Measurements from ENCODE around the gene POMGNT2. TPM values are rescaled to one million over a fixed set of nuclear protein-coding genes. Genes with fewer than 3 reads are reported as not detected.

Gene POMGNT2
- 1 to 10 TPM; 4.8 to 9.2 (median 6.0) TPM for total RNA-seq
- long read RNA-seq: 0 reads

GRCh38 chr3:43105596-43106292 is at the start of gene POMGNT2:
Gene POMGNT2 (minus strand): TSS chr3:43106079. CDS start chr3:43081431, 24,648 bp downstream.
- ATAC-seq (peak; percentile 96 to 99 (median 98)), DNase-seq (peak; percentile 94 to 96 (median 95))
- Histone ChIP-seq H3K4me1 (peaks cover 0 to 6% (median 0%) of the 10 kb centered on the region in 4 donors), H3K9me3 (no peaks in the 10 kb centered on the region), H3K27me3 (no peaks in the 10 kb centered on the region), H3K27ac (peak within 1 kb of the TSS in 2 of 3 donors; percentile 32 to 36), H3K4me3 (peak within 1 kb of the TSS; percentile 92 to 95 (median 94)), H3K36me3 (no peaks in the 10 kb centered on the region)
- TF ChIP-seq POLR2A (IDR thresholded peaks at IDR 0.05) (peak; percentile 63), CTCF (IDR thresholded peaks at IDR 0.05) (no peak)
- whole genome bisulfite sequencing (ENCODE audit: insufficient coverage, low coverage, low lambda C conversion rate, missing lambda C conversion rate): 0% methylated on average over 8 of the region's 71 CpGs
- intact Hi-C loops (cut with DNase I): no loop called here

GRCh38 chr3:43154980-43155379 is 49.1 kb upstream of the POMGNT2 start:
- Histone ChIP-seq H3K4me3 (no peak overlapping the region), H3K27ac (no peak overlapping the region), H3K4me1 (no peaks in the 10 kb centered on the region), H3K9me3 (no peaks in the 10 kb centered on the region), H3K36me3 (no peaks in the 10 kb centered on the region), H3K27me3 (no peaks in the 10 kb centered on the region)
- intact Hi-C loops (cut with DNase I): no loop called here
- WGBS (ENCODE audit: insufficient coverage, low coverage, low lambda C conversion rate, missing lambda C conversion rate): 58% methylated on average over 5 of the region's 5 CpGs
- ATAC-seq: no peak
- no peak for DNase-seq
- TF ChIP-seq CTCF (IDR thresholded peaks at IDR 0.05) (no peak), POLR2A (IDR thresholded peaks at IDR 0.05) (no peak)

GRCh38 chr3:43153216-43154083 is 47.6 kb upstream of the POMGNT2 start:
- TF ChIP-seq POLR2A (IDR thresholded peaks at IDR 0.05) (no peak), CTCF (IDR thresholded peaks at IDR 0.05) (no peak)
- WGBS (ENCODE audit: insufficient coverage, low coverage, low lambda C conversion rate, missing lambda C conversion rate): 72% methylated on average over 12 of the region's 19 CpGs
- ATAC-seq: no peak
- intact Hi-C loops (cut with DNase I): no loop called here
- H3K27me3 ChIP-seq: no peaks in the 10 kb centered on the region
- H3K4me1 ChIP-seq: peaks cover 0 to under 1% (median 0%) of the 10 kb centered on the region in 4 donors
- no peak overlapping the region for H3K27ac ChIP-seq
- no peaks in the 10 kb centered on the region for H3K36me3 ChIP-seq
- H3K9me3 ChIP-seq: no peaks in the 10 kb centered on the region
- H3K4me3 ChIP-seq: no peak overlapping the region
- no peak for DNase-seq

- TF ChIP-seq CTCF (IDR thresholded peaks at IDR 0.05) (no peak), POLR2A (IDR thresholded peaks at IDR 0.05) (no peak)
- no peak for ATAC-seq
- 52% methylated on average over 5 of the region's 5 CpGs for WGBS (ENCODE audit: insufficient coverage, low coverage, low lambda C conversion rate, missing lambda C conversion rate)
- Histone ChIP-seq H3K36me3 (no peaks in the 10 kb centered on the region), H3K27ac (no peak overlapping the region), H3K27me3 (no peaks in the 10 kb centered on the region), H3K9me3 (no peaks in the 10 kb centered on the region), H3K4me3 (no peak overlapping the region), H3K4me1 (peaks cover 0 to 8% (median 3%) of the 10 kb centered on the region in 4 donors)
- intact Hi-C loops (cut with DNase I): no loop called here
- no peak for DNase-seq
Measured at GRCh38 chr3:43152649-43153048, 46.8 kb upstream of the POMGNT2 start.

All from right lobe of liver (tissue), 6 donors.